DMS 273 (cell line): Measurements from ENCODE around the gene WDR27.

Experiments used
- DNase-seq: peaks from one replicate; lab custom pipeline; 2025; ENCODE audit not compliant: unreplicated experiment; lab: John Stamatoyannopoulos, UW

The WDR27 gene

DNA sequence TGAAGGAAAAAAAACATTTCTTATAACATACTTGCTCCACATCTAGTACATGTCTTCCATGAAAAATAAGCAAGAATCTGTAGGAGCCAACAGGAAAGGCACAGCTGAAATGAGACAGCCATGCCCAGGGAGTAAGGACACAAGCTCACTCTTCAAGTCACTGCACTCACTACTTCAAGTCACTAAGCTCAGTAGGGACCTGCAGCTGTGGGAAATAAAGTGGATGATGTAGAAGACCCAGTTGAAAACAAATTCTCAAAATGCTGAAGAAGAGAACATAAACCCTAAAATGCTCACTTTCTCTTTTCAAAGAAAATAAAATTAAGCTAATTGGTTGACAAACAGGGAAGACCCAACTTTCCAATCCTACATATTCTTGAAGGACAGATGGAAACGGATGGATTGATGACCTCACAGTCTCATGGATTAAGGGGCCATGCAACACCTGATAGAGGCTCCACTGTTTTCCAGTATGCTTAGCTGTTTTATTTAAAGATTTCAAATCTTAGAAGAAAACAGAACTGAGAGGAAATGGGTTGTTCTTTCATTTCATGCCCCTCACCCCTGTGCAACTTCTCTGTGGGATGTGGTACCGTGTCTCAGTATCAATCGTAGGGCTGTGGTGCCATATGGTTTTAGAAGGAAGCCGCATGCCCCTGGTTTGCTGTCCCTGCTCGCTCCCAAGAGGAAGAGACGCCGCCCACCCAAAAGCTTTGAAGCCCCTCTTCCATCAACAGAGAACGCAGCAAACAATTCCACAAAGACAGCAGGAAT lies 133.3 kb downstream of the WDR27 start:
- no peak for DNase-seq

DNA sequence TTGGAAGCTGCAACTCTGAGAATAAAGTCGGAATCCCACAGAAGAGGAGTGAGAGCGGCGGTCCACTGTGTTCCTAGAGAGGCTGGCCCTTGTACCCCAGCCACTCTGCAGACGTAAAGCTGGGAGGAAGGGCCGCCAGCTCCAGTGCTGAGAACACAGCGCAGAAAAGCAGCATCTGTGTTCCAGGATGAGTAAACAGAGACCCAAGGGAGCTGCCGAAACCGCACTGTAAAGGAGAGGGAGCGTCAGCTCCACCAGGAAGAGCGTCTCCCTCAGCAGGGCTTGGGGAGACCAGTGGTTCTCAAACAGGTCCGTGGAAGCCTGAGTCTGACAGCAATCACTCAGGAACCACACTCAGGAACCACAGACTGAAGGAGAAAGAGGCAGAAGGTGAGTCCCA lies 134.0 kb downstream of the WDR27 start:
- DNase-seq, result no peak

DNA sequence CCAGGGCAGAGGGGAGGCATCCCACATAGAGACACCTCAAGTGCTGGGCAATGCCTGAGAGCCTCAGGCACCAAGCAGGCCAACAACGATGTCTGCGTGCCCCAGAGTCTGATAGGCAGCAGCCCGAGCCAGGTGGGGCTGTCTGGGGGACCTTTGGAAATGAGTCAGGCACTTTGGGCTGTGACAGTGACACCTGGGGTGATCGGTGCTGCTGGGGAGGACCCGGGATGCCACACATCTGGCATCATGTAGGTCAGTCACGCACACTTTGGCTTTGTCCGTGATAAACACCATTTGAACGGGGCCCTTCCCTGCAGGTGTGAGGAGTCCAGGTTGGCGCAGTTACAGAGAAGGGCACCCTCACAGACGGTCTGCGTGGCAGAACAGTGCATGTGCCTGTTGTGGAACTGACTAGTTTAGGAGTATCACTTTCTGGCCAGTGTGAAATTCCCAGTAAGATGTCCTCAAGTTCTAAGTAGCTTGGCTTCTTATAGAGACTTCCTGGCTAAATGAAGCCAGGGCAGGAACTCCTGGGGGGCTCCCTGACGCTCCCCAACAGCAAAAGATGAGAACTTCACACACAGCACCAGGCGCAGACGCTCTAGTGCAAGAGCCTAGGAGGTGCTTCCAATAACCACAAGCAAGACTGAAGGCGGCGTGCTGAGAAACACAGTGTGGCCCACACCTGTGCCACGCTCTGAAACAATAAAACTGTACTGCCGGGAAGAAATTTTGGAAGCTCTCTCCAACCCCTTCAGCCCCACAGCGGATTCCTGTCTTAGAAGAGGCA lies 134.7 kb downstream of the WDR27 start:
- DNase-seq, result no peak

DNA sequence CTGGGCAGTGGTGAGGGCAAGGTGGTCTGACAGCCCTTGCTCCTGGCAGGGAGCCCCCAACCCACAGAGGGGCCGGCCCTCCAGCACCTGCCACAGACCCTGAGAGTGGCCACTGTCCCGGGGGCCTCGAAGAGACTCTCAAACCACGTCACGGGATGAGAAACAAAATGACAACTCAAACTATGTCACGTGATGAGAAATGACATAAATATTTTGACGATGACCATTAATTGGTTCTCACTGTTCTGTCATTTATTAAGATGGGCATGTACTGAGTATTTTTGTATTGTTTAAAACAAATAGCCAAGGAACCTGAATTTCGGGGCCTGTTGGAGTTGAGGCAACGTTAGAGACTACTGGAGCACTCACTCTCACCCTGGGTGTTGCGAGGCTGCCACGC lies 135.5 kb downstream of the WDR27 start:
- DNase-seq, result no peak

DNA sequence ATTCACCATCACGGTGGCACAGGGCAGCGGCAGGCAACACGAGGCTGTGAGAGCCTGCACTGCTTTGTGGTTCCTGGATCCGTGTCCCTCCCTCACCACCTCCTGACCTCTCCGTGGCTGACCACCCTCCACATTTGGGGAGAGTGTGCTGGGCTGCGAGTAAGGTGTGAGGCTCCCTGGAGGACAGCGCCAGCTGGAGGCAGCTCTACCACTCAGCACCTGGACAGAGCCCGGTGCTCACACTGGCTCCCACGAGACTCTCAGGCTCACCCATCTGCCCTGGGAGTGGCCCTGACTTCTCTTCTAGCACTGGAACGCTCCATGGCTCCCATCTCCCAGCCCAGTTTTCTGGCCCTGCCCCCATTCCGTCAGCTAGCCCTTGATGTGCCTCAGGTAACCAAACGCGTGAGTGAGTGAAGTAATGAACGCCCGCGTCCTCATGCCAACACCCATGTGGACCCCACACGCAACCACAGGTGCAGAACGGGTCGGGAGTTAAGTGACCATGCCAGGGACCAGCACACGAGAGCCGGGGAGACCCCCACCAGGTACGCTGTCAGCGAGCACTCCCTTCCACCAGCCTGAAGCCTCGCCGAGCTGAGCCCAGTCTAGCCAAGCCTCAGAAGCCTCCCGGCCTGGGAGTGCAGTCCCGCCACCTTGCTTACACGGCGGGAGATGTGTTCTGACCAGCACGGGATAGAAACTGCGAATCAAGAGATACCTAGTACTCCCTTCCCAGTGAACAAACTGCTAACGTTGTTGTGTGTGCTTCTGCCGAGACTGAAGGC lies 137.2 kb downstream of the WDR27 start:
- no peak for DNase-seq

DNA sequence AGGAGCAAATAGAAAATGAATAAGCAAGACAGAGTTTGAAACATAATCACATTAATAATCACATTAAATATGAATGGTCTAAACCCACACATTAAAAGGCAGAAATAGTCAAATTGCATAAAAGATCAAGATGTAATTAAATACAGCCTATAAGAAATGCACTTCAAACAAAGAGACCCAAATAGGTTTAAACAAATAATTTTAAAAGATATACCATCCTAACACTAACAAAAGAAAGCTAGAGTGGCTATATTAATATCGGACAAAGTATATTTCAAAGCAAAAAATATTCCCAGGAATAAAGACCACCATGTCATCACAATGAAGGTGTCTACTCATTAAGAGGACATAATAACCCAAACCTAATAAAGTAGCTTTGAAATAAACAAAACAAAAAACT lies 140.2 kb downstream of the WDR27 start:
- no peak for DNase-seq

GRCh38 chr6:169559592-169559991 lies 142.2 kb downstream of the WDR27 start:
- no peak for DNase-seq

DNA sequence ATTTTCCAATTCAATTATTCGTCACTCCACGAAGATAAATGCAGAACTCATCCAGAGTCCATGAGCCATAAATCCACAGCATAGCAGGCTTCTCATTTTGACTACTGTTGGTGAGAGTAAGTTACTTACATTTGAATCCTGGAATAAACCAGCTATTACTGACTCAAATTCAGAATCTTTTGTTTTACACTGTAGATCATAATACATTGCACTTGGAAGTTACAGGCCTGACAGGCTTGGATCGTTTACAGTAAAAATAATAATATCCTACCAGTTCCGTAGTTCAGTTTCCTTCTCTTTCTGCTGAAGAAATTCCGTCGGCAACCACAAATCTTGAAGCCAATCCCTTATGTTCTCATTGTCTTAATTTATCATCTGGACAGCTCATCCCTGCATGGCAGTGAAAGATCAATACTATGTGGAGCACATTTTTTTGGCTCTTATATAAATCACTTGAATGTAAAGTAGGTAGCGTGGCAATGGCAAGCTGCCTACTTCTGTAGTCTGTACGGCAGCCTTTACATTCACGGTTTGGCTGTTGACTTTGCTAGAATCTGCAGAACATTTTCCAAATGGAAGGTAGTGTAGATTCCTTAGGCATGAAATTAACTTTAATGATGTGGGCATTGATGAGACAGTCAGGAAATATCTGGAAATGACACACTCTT lies 142.9 kb downstream of the WDR27 start:
- DNase-seq, result no peak

GRCh38 chr6:169558378-169558773 lies 143.5 kb downstream of the WDR27 start:
- DNase-seq, result no peak

DNA sequence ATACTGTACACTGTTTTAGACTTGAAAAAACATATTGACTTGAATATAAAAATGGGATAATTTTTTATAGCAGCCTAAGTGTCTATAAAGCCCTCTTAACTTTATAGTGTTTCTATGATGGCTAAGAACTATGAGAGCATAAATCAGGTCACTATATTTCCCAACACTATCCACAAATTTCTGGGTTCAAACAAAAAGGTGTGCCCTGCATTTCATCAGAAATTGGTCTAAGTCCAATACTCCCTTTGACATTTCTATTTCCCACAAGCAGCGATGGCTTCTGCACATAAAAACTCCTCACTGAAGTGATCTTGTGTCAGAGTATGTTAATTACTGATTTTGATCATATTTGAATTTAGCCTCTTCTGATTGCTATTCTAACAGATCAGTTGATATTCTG lies 143.9 kb downstream of the WDR27 start:
- no peak for DNase-seq

DNA sequence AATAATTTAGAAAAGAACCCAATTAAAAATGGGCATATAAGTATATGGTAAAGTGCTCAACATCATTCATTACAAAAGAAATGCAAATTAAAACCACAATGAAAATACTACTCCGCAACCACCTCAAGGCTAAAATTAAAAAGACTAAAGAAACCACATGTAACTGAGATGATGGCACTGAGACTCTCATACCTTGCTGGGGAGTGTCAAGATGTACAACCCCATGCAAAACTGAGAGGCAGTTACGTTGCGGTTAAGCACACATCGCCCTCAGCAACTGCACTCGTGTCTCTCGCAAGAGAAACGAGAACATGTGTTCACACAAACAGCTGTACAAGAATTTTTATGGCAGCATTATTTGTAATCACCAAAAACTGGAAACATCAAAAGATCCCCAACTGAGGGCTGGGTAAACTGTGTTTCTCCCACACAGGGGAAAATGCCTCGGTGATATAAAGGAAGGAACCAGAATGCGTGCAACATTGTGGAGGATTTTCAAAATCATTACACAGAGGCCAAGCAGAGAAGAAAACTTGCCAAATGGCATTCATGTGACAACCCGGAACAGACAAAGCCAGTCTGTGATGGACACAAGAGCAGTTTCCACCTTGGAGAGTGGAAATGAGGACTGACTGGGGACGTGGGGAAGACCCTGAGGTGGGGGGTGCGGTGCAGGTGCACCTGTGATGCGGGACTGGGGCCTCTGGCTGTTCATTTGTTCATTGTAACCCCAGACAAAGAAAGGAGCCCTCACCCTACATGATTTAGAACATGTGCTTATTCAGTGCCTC lies 144.9 kb downstream of the WDR27 start:
- DNase-seq, result no peak

DNA sequence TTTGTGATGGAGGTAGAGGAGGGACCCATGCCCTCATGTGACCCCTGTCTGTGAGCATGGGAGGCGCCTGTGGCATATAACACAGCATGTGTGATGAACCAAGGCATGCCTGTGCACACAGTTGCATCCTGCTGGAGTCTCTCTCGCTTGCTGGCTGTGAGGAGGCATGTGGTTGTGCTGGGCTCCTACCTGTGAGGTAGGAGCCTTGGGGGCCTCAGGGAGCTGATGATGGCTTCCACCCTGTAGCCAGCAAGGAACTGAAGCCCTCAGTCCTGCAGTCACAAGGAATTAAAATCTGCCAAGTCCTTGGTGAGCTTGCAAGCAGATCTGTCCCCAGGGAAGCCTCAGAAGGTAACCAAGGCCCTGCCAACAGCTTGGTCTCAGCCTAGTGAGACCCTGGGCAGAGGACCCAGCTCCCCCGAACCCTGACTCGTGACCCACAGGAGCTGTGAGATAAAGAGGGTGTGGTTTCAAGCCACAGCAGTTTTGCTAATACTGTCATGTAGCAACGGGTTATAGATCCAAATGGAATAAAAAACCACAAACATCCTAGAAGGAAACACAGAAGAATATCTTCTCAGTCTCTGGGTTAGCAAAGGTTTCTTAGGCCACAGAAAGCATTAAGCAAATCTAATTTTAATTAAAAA lies 145.7 kb downstream of the WDR27 start:
- DNase-seq, result no peak

DNA sequence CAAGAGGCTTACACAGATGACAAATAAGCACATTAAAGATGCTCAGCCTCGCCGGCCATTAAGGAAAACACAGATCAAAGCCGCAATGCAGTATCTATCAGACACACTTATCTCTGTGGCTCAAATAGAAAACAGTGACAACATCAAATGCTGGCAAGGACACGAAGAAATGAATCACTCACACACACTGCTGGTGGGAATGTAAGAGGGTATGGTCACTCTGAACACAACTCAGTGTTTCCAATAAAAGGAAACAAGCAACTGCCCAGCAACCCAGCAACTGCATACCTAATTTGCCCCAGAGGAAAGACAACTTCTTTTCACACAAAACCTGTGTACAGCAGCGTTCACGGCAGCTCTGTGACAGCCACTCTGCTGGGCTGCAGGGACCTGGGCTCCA lies 155.8 kb downstream of the WDR27 start:
- DNase-seq, result no peak

- no peak for DNase-seq
These were observed 158.1 kb downstream of the WDR27 start for GRCh38 chr6:169543704-169544103.

DNA sequence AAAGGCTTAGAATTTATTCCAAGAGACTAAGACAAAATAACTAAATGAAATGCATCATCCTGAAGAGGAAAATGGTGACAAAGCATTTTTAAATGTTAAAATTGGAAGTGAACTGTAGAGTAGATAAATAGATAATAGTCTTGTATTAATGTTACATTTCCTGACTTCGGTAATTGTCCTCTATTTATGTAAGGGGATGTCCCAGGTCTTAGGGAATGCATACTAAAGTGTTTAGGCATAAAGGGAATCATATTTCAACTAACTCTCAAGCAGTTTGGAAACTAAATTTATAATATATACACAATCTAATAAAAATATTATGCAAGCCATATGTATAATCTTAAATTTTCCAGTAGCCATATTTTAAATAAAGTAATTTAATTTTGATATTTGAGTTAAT lies 159.3 kb downstream of the WDR27 start:
- no peak for DNase-seq

GRCh38 chr6:169539176-169539897 lies 162.5 kb downstream of the WDR27 start:
- no peak for DNase-seq

GRCh38 chr6:169536446-169537170 lies 165.2 kb downstream of the WDR27 start:
- DNase-seq, result no peak

DNA sequence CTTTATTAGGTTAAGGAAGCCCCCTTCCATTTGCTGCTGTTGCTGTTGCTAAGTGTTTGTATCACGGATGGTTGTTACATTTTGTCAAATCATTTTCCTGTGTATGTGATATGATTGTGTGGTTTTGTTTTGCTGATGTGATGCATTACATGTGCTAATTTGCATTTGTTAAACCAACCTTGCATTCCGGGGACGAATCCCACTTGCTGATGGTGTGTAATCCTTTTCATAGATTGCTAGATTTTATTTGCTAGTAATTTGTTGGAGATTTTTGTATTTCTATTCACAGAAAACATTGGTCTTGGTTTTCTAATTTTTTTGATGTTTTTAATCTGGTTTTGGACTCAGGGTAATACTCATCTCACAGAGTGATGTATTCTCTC lies 167.8 kb downstream of the WDR27 start:
- no peak for DNase-seq
